Mammary epithelial cell (primary cell): ENCODE results near the gene SERTAD4.

ENCODE experiments used
- EZH2 ChIP-seq: IDR thresholded peaks from 2 replicates; pipeline ENCODE4 v1.6.1; 2012; ENCODE audit warnings: low read length, inconsistent platforms, borderline replicate concordance
- TF ChIP-seq, protein P1 (sequence below), 2 donors: IDR thresholded peaks in 1 of 2; conservative IDR thresholded peaks in 1 of 2; 2 replicates each; pipeline ENCODE4 v1.5.1; 2011 to 2012; ENCODE audit warnings: inconsistent platforms in 2 of 2, low read length in 2 of 2, mild to moderate bottlenecking in 2 of 2, control low read depth in 1 of 2, low read depth in 1 of 2; ENCODE audit not compliant: insufficient read depth in 1 of 2; ENCODE audit errors: extremely low read depth in 1 of 2

GRCh38 chr1:210294999-210295745 is 62.6 kb downstream of the SERTAD4 start:
- TF ChIP-seq, protein P1, sequence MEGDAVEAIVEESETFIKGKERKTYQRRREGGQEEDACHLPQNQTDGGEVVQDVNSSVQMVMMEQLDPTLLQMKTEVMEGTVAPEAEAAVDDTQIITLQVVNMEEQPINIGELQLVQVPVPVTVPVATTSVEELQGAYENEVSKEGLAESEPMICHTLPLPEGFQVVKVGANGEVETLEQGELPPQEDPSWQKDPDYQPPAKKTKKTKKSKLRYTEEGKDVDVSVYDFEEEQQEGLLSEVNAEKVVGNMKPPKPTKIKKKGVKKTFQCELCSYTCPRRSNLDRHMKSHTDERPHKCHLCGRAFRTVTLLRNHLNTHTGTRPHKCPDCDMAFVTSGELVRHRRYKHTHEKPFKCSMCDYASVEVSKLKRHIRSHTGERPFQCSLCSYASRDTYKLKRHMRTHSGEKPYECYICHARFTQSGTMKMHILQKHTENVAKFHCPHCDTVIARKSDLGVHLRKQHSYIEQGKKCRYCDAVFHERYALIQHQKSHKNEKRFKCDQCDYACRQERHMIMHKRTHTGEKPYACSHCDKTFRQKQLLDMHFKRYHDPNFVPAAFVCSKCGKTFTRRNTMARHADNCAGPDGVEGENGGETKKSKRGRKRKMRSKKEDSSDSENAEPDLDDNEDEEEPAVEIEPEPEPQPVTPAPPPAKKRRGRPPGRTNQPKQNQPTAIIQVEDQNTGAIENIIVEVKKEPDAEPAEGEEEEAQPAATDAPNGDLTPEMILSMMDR (conservative IDR thresholded peaks at IDR 0.05 in 1 of 2, IDR thresholded peaks at IDR 0.05 in 1 of 2; ENCODE audit: extremely low read depth in 1 of 2, insufficient read depth in 1 of 2, low read depth in 1 of 2, low read length in 2 of 2), result no peak
- no peak for TF ChIP-seq EZH2
